ENCODE measurements around the gene ATP6V1G2. TPM values are rescaled to one million over a fixed set of nuclear protein-coding genes. Genes with fewer than 3 reads are reported as not detected.

ATP6V1G2 gene
- total RNA-seq, 4 donors from 2014 or later: 0.60 to 3.8 (median 2.2) TPM

- H3K9me3 ChIP-seq: no peaks in the 10 kb centered on the region
- WGBS, 2 donors: 91 to 93% methylated on average over 6 of the region's 6 CpGs
- H3K4me3 ChIP-seq: no peak overlapping the region
- peak overlapping the region in 1 of 4 donors; percentile 99 for H3K27ac ChIP-seq
- no peaks in the 10 kb centered on the region for H3K27me3 ChIP-seq
- no peak for TF ChIP-seq EP300 (IDR thresholded peaks at IDR 0.05)
- TF ChIP-seq, protein P1, sequence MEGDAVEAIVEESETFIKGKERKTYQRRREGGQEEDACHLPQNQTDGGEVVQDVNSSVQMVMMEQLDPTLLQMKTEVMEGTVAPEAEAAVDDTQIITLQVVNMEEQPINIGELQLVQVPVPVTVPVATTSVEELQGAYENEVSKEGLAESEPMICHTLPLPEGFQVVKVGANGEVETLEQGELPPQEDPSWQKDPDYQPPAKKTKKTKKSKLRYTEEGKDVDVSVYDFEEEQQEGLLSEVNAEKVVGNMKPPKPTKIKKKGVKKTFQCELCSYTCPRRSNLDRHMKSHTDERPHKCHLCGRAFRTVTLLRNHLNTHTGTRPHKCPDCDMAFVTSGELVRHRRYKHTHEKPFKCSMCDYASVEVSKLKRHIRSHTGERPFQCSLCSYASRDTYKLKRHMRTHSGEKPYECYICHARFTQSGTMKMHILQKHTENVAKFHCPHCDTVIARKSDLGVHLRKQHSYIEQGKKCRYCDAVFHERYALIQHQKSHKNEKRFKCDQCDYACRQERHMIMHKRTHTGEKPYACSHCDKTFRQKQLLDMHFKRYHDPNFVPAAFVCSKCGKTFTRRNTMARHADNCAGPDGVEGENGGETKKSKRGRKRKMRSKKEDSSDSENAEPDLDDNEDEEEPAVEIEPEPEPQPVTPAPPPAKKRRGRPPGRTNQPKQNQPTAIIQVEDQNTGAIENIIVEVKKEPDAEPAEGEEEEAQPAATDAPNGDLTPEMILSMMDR (IDR thresholded peaks at IDR 0.05): no peak
- DNase-seq (ENCODE audit: low spot score in 2 of 2): no peak
- peaks cover 3 to 17% (median 4%) of the 10 kb centered on the region in 3 donors for H3K36me3 ChIP-seq
- H3K4me1 ChIP-seq: peaks cover 4 to 58% (median 35%) of the 10 kb centered on the region in 4 donors
These were observed 2.8 kb downstream of the ATP6V1G2 start for GRCh38 chr6:31543639-31544038.

GRCh38 chr6:31541658-31542521, 4.5 kb downstream of the ATP6V1G2 start, which contains the start of gene DDX39B:
Gene DDX39B, minus strand, starts transcription at chr6:31542003. Its CDS starts 1,471 bp downstream, at chr6:31540532.
- Histone ChIP-seq H3K36me3 (peaks cover 0 to 35% (median 19%) of the 10 kb centered on the region in 3 donors), H3K9me3 (no peaks in the 10 kb centered on the region), H3K4me3 (peak within 1 kb of the TSS; percentile 65 to 84 (median 74)), H3K27me3 (no peaks in the 10 kb centered on the region), H3K27ac (peak within 1 kb of the TSS; percentile 93 to 99 (median 98)), H3K4me1 (peaks cover 4 to 62% (median 27%) of the 10 kb centered on the region in 4 donors)
- TF ChIP-seq, protein P1 (IDR thresholded peaks at IDR 0.05): peak in 1 of 5 experiments; percentile 28
- TF ChIP-seq POLR2A (IDR thresholded peaks at IDR 0.05) (peak; percentile 87 to 89), EP300 (IDR thresholded peaks at IDR 0.05) (peak; percentile 89 to 99)
- DNase-seq (ENCODE audit: low spot score in 2 of 2): peak; percentile 89 to 91
- WGBS, 2 donors: 1% methylated on average over 43 of the region's 43 CpGs

- peak in 1 of 2 donors; percentile 66 for DNase-seq (ENCODE audit: low spot score in 2 of 2)
- Histone ChIP-seq H3K36me3 (peaks cover 0 to 42% (median 25%) of the 10 kb centered on the region in 3 donors), H3K4me3 (peak overlapping the region; percentile 65 to 84 (median 74)), H3K9me3 (no peaks in the 10 kb centered on the region), H3K27me3 (no peaks in the 10 kb centered on the region), H3K27ac (peak overlapping the region; percentile 93 to 99 (median 98)), H3K4me1 (peaks cover 4 to 59% (median 25%) of the 10 kb centered on the region in 4 donors)
- no peak for TF ChIP-seq POLR2A (IDR thresholded peaks at IDR 0.05)
- TF ChIP-seq, protein P1 (IDR thresholded peaks at IDR 0.05): no peak
- no peak for TF ChIP-seq EP300 (IDR thresholded peaks at IDR 0.05)
- WGBS, 2 donors: 0 to 1% methylated on average over 21 of the region's 21 CpGs
These were observed 5.2 kb downstream of the ATP6V1G2 start for GRCh38 chr6:31541059-31541657.

- TF ChIP-seq EP300 (IDR thresholded peaks at IDR 0.05) (no peak), POLR2A (IDR thresholded peaks at IDR 0.05) (no peak)
- TF ChIP-seq, protein P1 (IDR thresholded peaks at IDR 0.05): no peak
- H3K4me3 ChIP-seq: peak overlapping the region; percentile 65 to 84 (median 74)
- peaks cover 0 to 47% (median 28%) of the 10 kb centered on the region in 3 donors for H3K36me3 ChIP-seq
- peak overlapping the region; percentile 93 to 99 (median 98) for H3K27ac ChIP-seq
- DNase-seq (ENCODE audit: low spot score in 2 of 2): no peak
- peaks cover 4 to 55% (median 25%) of the 10 kb centered on the region in 4 donors for H3K4me1 ChIP-seq
- WGBS, 2 donors: 8 to 11% methylated on average over 4 of the region's 4 CpGs
- H3K9me3 ChIP-seq: no peaks in the 10 kb centered on the region
- H3K27me3 ChIP-seq: no peaks in the 10 kb centered on the region
These were observed 5.8 kb downstream of the ATP6V1G2 start for GRCh38 chr6:31540640-31541039.

All from tibial nerve (tissue), 4 donors.